ENCODE data around the gene FBXL2.

Gene FBXL2

GRCh38 chr3:33430571-33430970, 153.3 kb downstream of the FBXL2 start:
- DNase-seq = no peak

DNA sequence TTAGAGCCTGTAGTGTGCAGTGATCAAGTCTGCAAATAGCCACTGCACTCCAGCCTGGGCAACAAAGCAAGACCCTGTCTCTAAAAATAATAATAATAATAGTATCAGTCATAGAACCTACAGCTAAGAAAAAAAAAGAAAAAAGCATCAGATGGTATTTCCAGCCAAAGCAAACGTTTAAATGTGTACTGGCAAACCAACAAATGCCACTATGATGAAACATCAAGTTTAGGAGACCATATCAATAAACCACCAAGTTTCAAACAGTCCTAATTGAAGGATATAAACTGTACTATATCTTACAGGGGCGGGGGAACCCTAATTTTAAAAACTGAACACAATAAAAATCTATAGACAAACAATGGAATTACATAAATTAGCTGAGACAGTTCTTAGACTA, 156.6 kb downstream of the FBXL2 start:
- DNase-seq = no peak

Measured in activated CD4-positive, alpha-beta T cell treated with anti-CD3 and anti-CD28 coated beads for 48 hours (primary cell).